K562 (cell line): Measurements from ENCODE around the gene GNAI3. TPM values are rescaled to one million over a fixed set of nuclear protein-coding genes. Genes with fewer than 3 reads are reported as not detected.

Experiments used
- ATAC-seq: fragments of 200-7000 bp; cut with Tn5 transposase; 3 replicates; pipeline ENCODE4 v1.9.1; 2020; ENCODE audit warnings: moderate library complexity
- BruUV-seq: library from RNA; stranded (reverse); fragments of 400-500 nt; replicated peaks from 2 replicates; lab custom pipeline; 2021; lab: Mats Ljungman, UMichigan
- CTCF ChIA-PET: fragments of 300-600 bp; formaldehyde crosslinking; extraction: SDS; loops from one replicate; lab custom pipeline; 2021; ENCODE audit warnings: low intra/inter-chr PET ratio; lab: Yijun Ruan, JAX
- POLR2A ChIA-PET: fragments of 300-600, 350-650 bp; sonication (Branson Sonifier 250); formaldehyde crosslinking; extraction: SDS; loops from one replicate; lab custom pipeline; 2021; ENCODE audit warnings: antibody characterized with exemption, inconsistent platforms; lab: Yijun Ruan, JAX
- DNase-seq, 4 experiments: peaks; one replicate each; pipeline versions ENCODE4 v3.0.0 to v3.0.0-alpha.2; 2011 to 2018; ENCODE audit warnings: low spot score in 3 of 4, mixed read lengths in 3 of 4; ENCODE audit errors: extremely low read depth in 1 of 4
- FAIRE-seq: peaks from 2 replicates; lab custom pipeline; 2011; peaks lifted over from hg19 to GRCh38; lab: Jason Lieb, UNC
- H2AFZ ChIP-seq: 2 replicates; pipeline ENCODE4 v1.6.0; 2011; ENCODE audit warnings: low read depth, low read length, control low read depth, inconsistent platforms
- H3K27ac ChIP-seq: fragments of 200-600 bp; 3 replicates; pipeline ENCODE4 v1.8.0; 2011; ENCODE audit warnings: low read depth, mild to moderate bottlenecking, control low read depth, inconsistent platforms, low read length, moderate library complexity, mixed read lengths; ENCODE audit errors: extremely low read depth
- H3K27me3 ChIP-seq, 2 experiments: fragments of 300-600 bp in 1 of 2; 2 replicates in 1 of 2; 3 replicates in 1 of 2; pipeline versions ENCODE4 v1.6.0 to v1.8.0; 2011; ENCODE audit warnings: inconsistent platforms in 2 of 2, low read length in 2 of 2, mild to moderate bottlenecking in 1 of 2, mixed read lengths in 1 of 2, moderate library complexity in 1 of 2; ENCODE audit not compliant: control insufficient read depth in 2 of 2, insufficient read depth in 2 of 2
- H3K36me3 ChIP-seq: fragments of 300-600 bp; 3 replicates; pipeline ENCODE4 v1.8.0; 2011; ENCODE audit warnings: mild to moderate bottlenecking, low read length, inconsistent platforms; ENCODE audit not compliant: control insufficient read depth, insufficient read depth
- H3K4me1 ChIP-seq, 2 experiments: fragments of 200-600 bp in 1 of 2; replicated peaks in 1 of 2; 2 replicates in 1 of 2; 3 replicates in 1 of 2; pipeline versions ENCODE4 v1.5.1 to v1.8.0; 2011; ENCODE audit warnings: inconsistent platforms in 2 of 2, low read length in 2 of 2, mild to moderate bottlenecking in 1 of 2, mixed read lengths in 1 of 2, moderate library complexity in 1 of 2; ENCODE audit not compliant: control insufficient read depth in 2 of 2, insufficient read depth in 2 of 2
- H3K4me2 ChIP-seq: 2 replicates; pipeline ENCODE4 v1.6.1; 2011; ENCODE audit warnings: low read length, control low read depth, inconsistent platforms, mixed read lengths; ENCODE audit not compliant: insufficient read depth
- H3K4me3 ChIP-seq: fragments of 200-600 bp; sonication (generic), shearing (Covaris generic); 2 replicates; pipeline ENCODE4 v1.5.1; 2016; ENCODE audit warnings: control low read depth, inconsistent platforms
- H3K79me2 ChIP-seq: fragments of 200-600 bp; 3 replicates; pipeline ENCODE4 v1.8.0; 2011; ENCODE audit warnings: low read length, inconsistent platforms; ENCODE audit not compliant: control insufficient read depth, insufficient read depth
- H3K9ac ChIP-seq, 2 experiments: 2 replicates each; pipeline versions ENCODE4 v1.6.0 to v1.6.1; 2011; ENCODE audit warnings: low read depth in 2 of 2, low read length in 2 of 2, control low read depth in 1 of 2, inconsistent platforms in 1 of 2, mild to moderate bottlenecking in 1 of 2, mixed read lengths in 1 of 2; ENCODE audit not compliant: insufficient read depth in 1 of 2
- H3K9me1 ChIP-seq: one replicate; pipeline ENCODE4 v1.6.0; 2011; ENCODE audit warnings: inconsistent platforms, mild to moderate bottlenecking, low read length, moderate library complexity; ENCODE audit not compliant: control insufficient read depth, insufficient read depth
- H3K9me3 ChIP-seq: replicated peaks from 2 replicates; pipeline ENCODE4 v1.5.1; 2011; ENCODE audit warnings: low read depth, low read length, inconsistent platforms; ENCODE audit not compliant: control insufficient read depth, insufficient read depth
- H4K20me1 ChIP-seq: replicated peaks from 2 replicates; pipeline ENCODE4 v1.6.1; 2011; ENCODE audit warnings: low read length, inconsistent platforms, mixed read lengths; ENCODE audit not compliant: control insufficient read depth, insufficient read depth
- EP300 ChIP-seq: IDR thresholded peaks from 2 replicates; pipeline ENCODE4 v1.6.1; 2012; ENCODE audit warnings: low read length, improper control_type of control experiment
- KLF1 ChIP-seq: fragments of 450-650 bp; IDR thresholded peaks from 2 replicates; pipeline ENCODE4 v1.6.1; 2016; ENCODE audit warnings: missing genetic modification characterization, missing compliant biosample characterization
- KLF10 ChIP-seq: fragments of 250-450 bp; sonication (Bioruptor Pico); IDR thresholded peaks from 2 replicates; pipeline ENCODE4 v1.6.1; 2021; ENCODE audit warnings: matching md5 sums
- ZNF140 ChIP-seq: fragments of 250-450 bp; sonication (Bioruptor Pico); IDR thresholded peaks from 2 replicates; pipeline ENCODE4 v1.8.0; 2021; ENCODE audit warnings: moderate library complexity, mild to moderate bottlenecking, inconsistent platforms
- WGBS: fragments of 100-300 bp; shearing (Covaris generic); methylation state at CpG from one replicate; pipeline ENCODE4 v1.1.6; 2016; ENCODE audit warnings: low coverage, mixed read lengths; ENCODE audit not compliant: insufficient coverage; ENCODE audit errors: missing lambda C conversion rate; 5-methylcytosine and 5-hydroxymethylcytosine counted together
- in situ Hi-C: fragments of 300-500 bp; cut with MboI; formaldehyde crosslinking; loops from 4 replicates; pipeline ENCODE4 v1.15.0; 2018; ENCODE audit warnings: inconsistent platforms, mixed read lengths
- intact Hi-C: fragments of 100-400 bp; cut with micrococcal nuclease; formaldehyde crosslinking; loops from 2 replicates; pipeline ENCODE4 v1.14.2; 2022
- polyA plus RNA-seq, 8 experiments: library from polyadenylated mRNA; depleted of rRNA in 4 of 8; stranded (reverse) in 5 of 8; unstranded in 3 of 8; fragments of >200 nt; fragmentation: Nextera tagmentation in 2 of 8; fragmentation: Illumina TruSeq in 1 of 8; extraction: Ambion mirVana in 2 of 8; extraction: Trizol in 1 of 8; gene quantifications; 2 replicates each; pipeline versions ENCODE4 v1.2.1 to v1.2.3, GENCODE V29; 2011 to 2014; ENCODE audit warnings: inconsistent platforms in 1 of 8, missing spikeins in 1 of 8
- total RNA-seq, 7 experiments: library from RNA; depleted of rRNA in 6 of 7; stranded (reverse); fragments of >200 nt in 6 of 7; fragmentation: Illumina TruSeq in 2 of 7; extraction: Trizol in 2 of 7; gene quantifications; 2 replicates each; pipeline versions ENCODE4 v1.2.1 to v1.2.3, GENCODE V29; 2011 to 2021; ENCODE audit warnings: low replicate concordance in 1 of 7
- TF ChIP-seq, protein P1 (sequence below): fragments of 250-450 bp; sonication (Bioruptor Pico); IDR thresholded peaks from 2 replicates; pipeline ENCODE4 v1.5.0; 2022; ENCODE audit warnings: mild to moderate bottlenecking
- TF ChIP-seq, protein P2 (sequence below): fragments of 250-450 bp; sonication (Bioruptor Pico); IDR thresholded peaks from 2 replicates; pipeline ENCODE4 v1.4.0; 2020; ENCODE audit warnings: borderline replicate concordance

Gene GNAI3
- total and polyA plus RNA-seq, 9 of the 15 experiments (the other 6 are each of a cell fraction or from before 2014, with no cell fraction given) = 6.3 to 13.2 (median 8.9) TPM

- TF ChIP-seq, protein P1, sequence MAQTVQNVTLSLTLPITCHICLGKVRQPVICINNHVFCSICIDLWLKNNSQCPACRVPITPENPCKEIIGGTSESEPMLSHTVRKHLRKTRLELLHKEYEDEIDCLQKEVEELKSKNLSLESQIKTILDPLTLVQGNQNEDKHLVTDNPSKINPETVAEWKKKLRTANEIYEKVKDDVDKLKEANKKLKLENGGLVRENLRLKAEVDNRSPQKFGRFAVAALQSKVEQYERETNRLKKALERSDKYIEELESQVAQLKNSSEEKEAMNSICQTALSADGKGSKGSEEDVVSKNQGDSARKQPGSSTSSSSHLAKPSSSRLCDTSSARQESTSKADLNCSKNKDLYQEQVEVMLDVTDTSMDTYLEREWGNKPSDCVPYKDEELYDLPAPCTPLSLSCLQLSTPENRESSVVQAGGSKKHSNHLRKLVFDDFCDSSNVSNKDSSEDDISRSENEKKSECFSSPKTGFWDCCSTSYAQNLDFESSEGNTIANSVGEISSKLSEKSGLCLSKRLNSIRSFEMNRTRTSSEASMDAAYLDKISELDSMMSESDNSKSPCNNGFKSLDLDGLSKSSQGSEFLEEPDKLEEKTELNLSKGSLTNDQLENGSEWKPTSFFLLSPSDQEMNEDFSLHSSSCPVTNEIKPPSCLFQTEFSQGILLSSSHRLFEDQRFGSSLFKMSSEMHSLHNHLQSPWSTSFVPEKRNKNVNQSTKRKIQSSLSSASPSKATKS (CRISPR knock-in tag) = no peak
- TF ChIP-seq, protein P2, sequence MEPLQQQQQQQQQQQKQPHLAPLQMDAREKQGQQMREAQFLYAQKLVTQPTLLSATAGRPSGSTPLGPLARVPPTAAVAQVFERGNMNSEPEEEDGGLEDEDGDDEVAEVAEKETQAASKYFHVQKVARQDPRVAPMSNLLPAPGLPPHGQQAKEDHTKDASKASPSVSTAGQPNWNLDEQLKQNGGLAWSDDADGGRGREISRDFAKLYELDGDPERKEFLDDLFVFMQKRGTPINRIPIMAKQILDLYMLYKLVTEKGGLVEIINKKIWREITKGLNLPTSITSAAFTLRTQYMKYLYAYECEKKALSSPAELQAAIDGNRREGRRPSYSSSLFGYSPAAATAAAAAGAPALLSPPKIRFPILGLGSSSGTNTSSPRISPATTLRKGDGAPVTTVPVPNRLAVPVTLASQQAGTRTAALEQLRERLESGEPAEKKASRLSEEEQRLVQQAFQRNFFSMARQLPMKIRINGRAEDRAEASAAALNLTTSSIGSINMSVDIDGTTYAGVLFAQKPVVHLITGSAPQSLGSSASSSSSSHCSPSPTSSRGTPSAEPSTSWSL (CRISPR knock-in tag) = no peak
- TF ChIP-seq KLF1 (no peak), KLF10 (CRISPR knock-in tag) (no peak)
These were observed 18.6 kb downstream of the GNAI3 start (continued) for GRCh38 chr1:109566982-109567381.

GRCh38 chr1:109567877-109568672 lies 19.7 kb downstream of the GNAI3 start:
- in situ Hi-C loops = no loop called here
- Histone ChIP-seq H3K4me2 (no peak overlapping the region), H3K36me3 (no peaks in the 10 kb centered on the region), H3K27me3 (no peaks in the 10 kb centered on the region), H3K79me2 (peaks cover 91% of the 10 kb centered on the region), H3K9me1 (no peaks in the 10 kb centered on the region), H3K4me1 (peaks cover 2 to 5% of the 10 kb centered on the region in 2 experiments), H4K20me1 (peaks cover 16% of the 10 kb centered on the region; the same call in 1 of the 2 replicates), H3K9me3 (no peaks in the 10 kb centered on the region), H3K9ac (no peak overlapping the region), H3K27ac (no peak overlapping the region), H3K4me3 (no peak overlapping the region), H2AFZ (no peak overlapping the region)
- ATAC-seq = no peak
- intact Hi-C loops = no loop called here
- no TSS peak for BruUV-seq
- CTCF ChIA-PET = interaction anchor here (0.7 kb wide), 1 partner anchor 95 kb away, joined by 3 read pairs; no protein-coding TSS in a partner anchor
- no peak for FAIRE-seq
- DNase-seq = no peak
- POLR2A ChIA-PET = interaction anchor here (0.6 to 1.3 kb wide), 4 partner anchors 9 to 488 kb away, joined by 3 read pairs; partner anchors contain the start of gene GNAI3
- 94% methylated on average over 4 of the region's 4 CpGs for WGBS
- no peak for TF ChIP-seq EP300
- TF ChIP-seq ZNF140 (CRISPR knock-in tag) = 0 out of 2 replicates have a peak, but pooled peaks have one; percentile 40
- TF ChIP-seq, all 486 proteins: peak for 1
